GM12878 (cell line): ENCODE results near the gene TIMM17A. TPM values are rescaled to one million over a fixed set of nuclear protein-coding genes. Genes with fewer than 3 reads are reported as not detected.

Experiments used
- ATAC-seq: fragments of 200-7000 bp; cut with Tn5 transposase; 3 replicates; pipeline ENCODE4 v1.9.1; 2020; ENCODE audit warnings: mild to moderate bottlenecking, moderate library complexity
- BruUV-seq: library from RNA; stranded (reverse); fragments of 400-500 nt; replicated peaks from 2 replicates; lab custom pipeline; 2021; lab: Mats Ljungman, UMichigan
- CTCF ChIA-PET: fragments of 300-600 bp; sonication (Branson Sonifier 250); formaldehyde crosslinking; extraction: SDS; loops from one replicate; lab custom pipeline; 2021; ENCODE audit warnings: inconsistent platforms; lab: Yijun Ruan, JAX
- POLR2A ChIA-PET: fragments of 350-600 bp; formaldehyde crosslinking; extraction: SDS; loops from one replicate; lab custom pipeline; 2021; ENCODE audit warnings: inconsistent platforms; lab: Charles Lee
- RAD21 ChIA-PET: fragments of 300-600 bp; sonication (Branson Sonifier 250); formaldehyde crosslinking; loops from one replicate; lab custom pipeline; 2023; ENCODE audit warnings: antibody characterized with exemption; ENCODE audit not compliant: unreplicated experiment; lab: Charles Lee
- SMC1A ChIA-PET: fragments of 300-600 bp; sonication (Branson Sonifier 250); formaldehyde crosslinking; loops from one replicate; lab custom pipeline; 2023; ENCODE audit not compliant: unreplicated experiment, uncharacterized antibody; lab: Charles Lee
- DNase-seq: peaks from one replicate; pipeline ENCODE4 v3.0.0-alpha.2; 2011; ENCODE audit warnings: low read depth, low spot score
- FAIRE-seq: peaks from 3 replicates; lab custom pipeline; 2011; peaks lifted over from hg19 to GRCh38; lab: Jason Lieb, UNC
- H2AFZ ChIP-seq: 2 replicates; pipeline ENCODE4 v1.6.0; 2011; ENCODE audit warnings: low read depth, low read length, control low read depth; ENCODE audit not compliant: control insufficient read depth
- H3K27ac ChIP-seq: 2 replicates; pipeline ENCODE4 v1.5.1; 2011; ENCODE audit warnings: control low read depth; ENCODE audit not compliant: control insufficient read depth, insufficient read depth
- H3K27me3 ChIP-seq, 2 experiments: replicated peaks in 1 of 2; 2 replicates each; pipeline versions ENCODE4 v1.6.0 to v1.6.1; 2011; ENCODE audit warnings: low read length in 1 of 2; ENCODE audit not compliant: control insufficient read depth in 2 of 2, insufficient read depth in 2 of 2
- H3K36me3 ChIP-seq, 2 experiments: 2 replicates each; pipeline ENCODE4 v1.5.1; 2011; ENCODE audit warnings: low read length in 1 of 2; ENCODE audit not compliant: control insufficient read depth in 2 of 2, insufficient read depth in 2 of 2
- H3K4me1 ChIP-seq: 2 replicates; pipeline ENCODE4 v1.6.1; 2011; ENCODE audit warnings: mild to moderate bottlenecking, low read length, moderate library complexity, mixed read lengths; ENCODE audit not compliant: control insufficient read depth, insufficient read depth
- H3K4me2 ChIP-seq: 2 replicates; pipeline ENCODE4 v1.6.0; 2011; ENCODE audit warnings: control low read depth; ENCODE audit not compliant: control insufficient read depth, insufficient read depth
- H3K4me3 ChIP-seq: fragments of 200-600 bp; sonication (generic); 2 replicates; pipeline ENCODE4 v1.5.1; 2016
- H3K79me2 ChIP-seq: 2 replicates; pipeline ENCODE4 v1.6.0; 2011; ENCODE audit warnings: low read length; ENCODE audit not compliant: control insufficient read depth, insufficient read depth
- H3K9ac ChIP-seq: 2 replicates; pipeline ENCODE4 v1.8.0; 2011; ENCODE audit warnings: low read length, control low read depth, mixed read lengths; ENCODE audit not compliant: control insufficient read depth, insufficient read depth
- H3K9me3 ChIP-seq: replicated peaks from 3 replicates; pipeline ENCODE4 v1.5.1; 2011; ENCODE audit warnings: mild to moderate bottlenecking, low read length; ENCODE audit not compliant: control insufficient read depth, insufficient read depth
- H4K20me1 ChIP-seq: 2 replicates; pipeline ENCODE4 v1.6.0; 2011; ENCODE audit not compliant: control insufficient read depth, insufficient read depth
- BRCA1 ChIP-seq: IDR thresholded peaks from 2 replicates; pipeline ENCODE4 v1.6.1; 2011; ENCODE audit warnings: low read depth, low read length, improper control_type of control experiment
- LARP7 ChIP-seq: fragments of 450-650 bp; IDR thresholded peaks from 2 replicates; pipeline ENCODE4 v1.6.1; 2017; ENCODE audit warnings: mild to moderate bottlenecking
- NFYB ChIP-seq: IDR thresholded peaks from 2 replicates; pipeline ENCODE4 v1.6.1; 2011; ENCODE audit warnings: low read depth, mild to moderate bottlenecking, low read length, improper control_type of control experiment, moderate library complexity; ENCODE audit not compliant: insufficient read depth
- PAX8 ChIP-seq: fragments of 450-650 bp; IDR thresholded peaks from 2 replicates; pipeline ENCODE4 v1.6.1; 2017; ENCODE audit warnings: mild to moderate bottlenecking, moderate library complexity
- PML ChIP-seq: IDR thresholded peaks from 2 replicates; pipeline ENCODE4 v1.6.1; 2012; ENCODE audit warnings: low read length, inconsistent platforms
- TCF3 ChIP-seq: IDR thresholded peaks from 2 replicates; pipeline ENCODE4 v1.6.1; 2012; ENCODE audit warnings: low read depth, mild to moderate bottlenecking, low read length, borderline replicate concordance; ENCODE audit not compliant: insufficient read depth
- USF1 ChIP-seq: IDR thresholded peaks from 2 replicates; pipeline ENCODE4 v1.6.1; 2011; ENCODE audit warnings: borderline replicate concordance, low read depth, mild to moderate bottlenecking, moderate library complexity, mixed read lengths, low read length; ENCODE audit not compliant: insufficient read depth; ENCODE audit errors: extremely low read length
- ZNF24 ChIP-seq: fragments of 450-650 bp; IDR thresholded peaks from 2 replicates; pipeline ENCODE4 v1.6.1; 2017; ENCODE audit warnings: antibody characterized with exemption, mild to moderate bottlenecking
- ZNF592 ChIP-seq: fragments of 450-650 bp; IDR thresholded peaks from 2 replicates; pipeline ENCODE4 v1.6.1; 2017; ENCODE audit warnings: mild to moderate bottlenecking, moderate library complexity
- WGBS: methylation state at CpG from one replicate; pipeline ENCODE4 v1.1.6; 2016; ENCODE audit warnings: low lambda C conversion rate; ENCODE audit not compliant: insufficient replicate concordance, insufficient coverage; ENCODE audit errors: missing lambda C conversion rate; 5-methylcytosine and 5-hydroxymethylcytosine counted together
- in situ Hi-C: fragments of 300-500 bp; cut with MboI; formaldehyde crosslinking; loops from 9 replicates; pipeline ENCODE4 v1.14.3; 2018; ENCODE audit warnings: mixed read lengths
- intact Hi-C: fragments of 100-400 bp; cut with micrococcal nuclease; formaldehyde crosslinking; loops from one replicate; pipeline ENCODE4 v1.14.2; 2022; ENCODE audit not compliant: unreplicated experiment
- polyA plus RNA-seq, 11 experiments: library from polyadenylated mRNA; depleted of rRNA in 4 of 11; unstranded in 6 of 11; stranded (reverse) in 5 of 11; fragments of >200 nt; fragmentation: Nextera tagmentation in 4 of 11; fragmentation: Illumina TruSeq in 1 of 11; extraction: Ambion mirVana in 4 of 11; extraction: Trizol in 1 of 11; gene quantifications; 1 replicate in 1 of 11; 2 replicates in 10 of 11; pipeline versions ENCODE4 v1.2.1 to v1.2.3, GENCODE V29; 2011 to 2016; ENCODE audit warnings: inconsistent platforms in 2 of 11, missing spikeins in 2 of 11, low read depth in 1 of 11
- total RNA-seq, 4 experiments: library from RNA; depleted of rRNA in 3 of 4; stranded (reverse); fragments of >200 nt in 3 of 4; fragmentation: Illumina TruSeq in 1 of 4; extraction: Trizol in 1 of 4; gene quantifications; 2 replicates each; pipeline versions ENCODE4 v1.2.1 to v1.2.3, GENCODE V29; 2013 to 2021
- TF ChIP-seq, protein P1 (sequence below): fragments of 450-650 bp; IDR thresholded peaks from 2 replicates; pipeline ENCODE4 v1.6.1; 2017; ENCODE audit warnings: mild to moderate bottlenecking
- TF ChIP-seq, protein P2 (sequence below): fragments of 450-650 bp; formaldehyde crosslinking; IDR thresholded peaks from 2 replicates; pipeline ENCODE4 v1.5.0; 2022; ENCODE audit warnings: mild to moderate bottlenecking, missing genetic modification characterization

Gene TIMM17A
- total and polyA plus RNA-seq, 10 of the 15 experiments (the other 5 are each of a cell fraction or from before 2014, with no cell fraction given): 68.6 to 357 (median 92.4) TPM

- Histone ChIP-seq H3K9me3 (no peaks in the 10 kb centered on the region), H4K20me1 (no peaks in the 10 kb centered on the region), H3K27ac (no peak within 1 kb of the TSS), H3K4me3 (no peak within 1 kb of the TSS), H3K9ac (no peak within 1 kb of the TSS), H3K36me3 (no peaks in the 10 kb centered on the region), H3K4me2 (no peak within 1 kb of the TSS), H3K27me3 (peaks cover 13 to 17% of the 10 kb centered on the region in 2 experiments), H3K79me2 (no peaks in the 10 kb centered on the region), H2AFZ (no peak within 1 kb of the TSS; the same call in 1 of the 2 replicates), H3K4me1 (no peaks in the 10 kb centered on the region)
- intact Hi-C loops (no loop called here), in situ Hi-C loops (no loop called here)
- RAD21 ChIA-PET: no interaction called here
- FAIRE-seq (no peak), ATAC-seq (peak; percentile 58), DNase-seq (no peak)
- SMC1A ChIA-PET: no interaction called here
- no TSS peak for BruUV-seq
- CTCF ChIA-PET: interaction anchor here (2.8 kb wide), 1 partner anchor 51 kb away, joined by 9 read pairs; no protein-coding TSS in a partner anchor
- WGBS: 9% methylated on average over 28 of the region's 28 CpGs
- POLR2A ChIA-PET: no interaction called here
- TF ChIP-seq PML (no peak), TCF3 (no peak), NFYB (0 out of 2 replicates have a peak, but pooled peaks have one; percentile 24), USF1 (no peak), LARP7 (no peak), ZNF24 (no peak), ZNF592 (no peak), PAX8 (no peak), BRCA1 (no peak)
- TF ChIP-seq, protein P1, sequence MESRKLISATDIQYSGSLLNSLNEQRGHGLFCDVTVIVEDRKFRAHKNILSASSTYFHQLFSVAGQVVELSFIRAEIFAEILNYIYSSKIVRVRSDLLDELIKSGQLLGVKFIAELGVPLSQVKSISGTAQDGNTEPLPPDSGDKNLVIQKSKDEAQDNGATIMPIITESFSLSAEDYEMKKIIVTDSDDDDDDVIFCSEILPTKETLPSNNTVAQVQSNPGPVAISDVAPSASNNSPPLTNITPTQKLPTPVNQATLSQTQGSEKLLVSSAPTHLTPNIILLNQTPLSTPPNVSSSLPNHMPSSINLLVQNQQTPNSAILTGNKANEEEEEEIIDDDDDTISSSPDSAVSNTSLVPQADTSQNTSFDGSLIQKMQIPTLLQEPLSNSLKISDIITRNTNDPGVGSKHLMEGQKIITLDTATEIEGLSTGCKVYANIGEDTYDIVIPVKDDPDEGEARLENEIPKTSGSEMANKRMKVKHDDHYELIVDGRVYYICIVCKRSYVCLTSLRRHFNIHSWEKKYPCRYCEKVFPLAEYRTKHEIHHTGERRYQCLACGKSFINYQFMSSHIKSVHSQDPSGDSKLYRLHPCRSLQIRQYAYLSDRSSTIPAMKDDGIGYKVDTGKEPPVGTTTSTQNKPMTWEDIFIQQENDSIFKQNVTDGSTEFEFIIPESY: no peak
- TF ChIP-seq, protein P2, sequence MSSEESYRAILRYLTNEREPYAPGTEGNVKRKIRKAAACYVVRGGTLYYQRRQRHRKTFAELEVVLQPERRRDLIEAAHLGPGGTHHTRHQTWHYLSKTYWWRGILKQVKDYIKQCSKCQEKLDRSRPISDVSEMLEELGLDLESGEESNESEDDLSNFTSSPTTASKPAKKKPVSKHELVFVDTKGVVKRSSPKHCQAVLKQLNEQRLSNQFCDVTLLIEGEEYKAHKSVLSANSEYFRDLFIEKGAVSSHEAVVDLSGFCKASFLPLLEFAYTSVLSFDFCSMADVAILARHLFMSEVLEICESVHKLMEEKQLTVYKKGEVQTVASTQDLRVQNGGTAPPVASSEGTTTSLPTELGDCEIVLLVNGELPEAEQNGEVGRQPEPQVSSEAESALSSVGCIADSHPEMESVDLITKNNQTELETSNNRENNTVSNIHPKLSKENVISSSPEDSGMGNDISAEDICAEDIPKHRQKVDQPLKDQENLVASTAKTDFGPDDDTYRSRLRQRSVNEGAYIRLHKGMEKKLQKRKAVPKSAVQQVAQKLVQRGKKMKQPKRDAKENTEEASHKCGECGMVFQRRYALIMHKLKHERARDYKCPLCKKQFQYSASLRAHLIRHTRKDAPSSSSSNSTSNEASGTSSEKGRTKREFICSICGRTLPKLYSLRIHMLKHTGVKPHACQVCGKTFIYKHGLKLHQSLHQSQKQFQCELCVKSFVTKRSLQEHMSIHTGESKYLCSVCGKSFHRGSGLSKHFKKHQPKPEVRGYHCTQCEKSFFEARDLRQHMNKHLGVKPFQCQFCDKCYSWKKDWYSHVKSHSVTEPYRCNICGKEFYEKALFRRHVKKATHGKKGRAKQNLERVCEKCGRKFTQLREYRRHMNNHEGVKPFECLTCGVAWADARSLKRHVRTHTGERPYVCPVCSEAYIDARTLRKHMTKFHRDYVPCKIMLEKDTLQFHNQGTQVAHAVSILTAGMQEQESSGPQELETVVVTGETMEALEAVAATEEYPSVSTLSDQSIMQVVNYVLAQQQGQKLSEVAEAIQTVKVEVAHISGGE (CRISPR knock-in tag): no peak
These were observed 8.9 kb upstream of the TIMM17A start, which contains the start of gene LMOD1 for GRCh38 chr1:201946224-201946908. Gene LMOD1 (minus strand): TSS chr1:201946548. CDS start chr1:201946340, 208 bp downstream.
